Loucy (cell line): ENCODE measurements around the gene VWF.

Experiments
- H2AFZ ChIP-seq: fragments of 200-600 bp; sonication (generic); 2 replicates; pipeline ENCODE4 v1.6.0; 2016; ENCODE audit warnings: antibody characterized with exemption, mild to moderate bottlenecking, low read length, moderate library complexity
- H3F3A ChIP-seq: fragments of 200-600 bp; 2 replicates; pipeline ENCODE4 v1.6.0; 2016; ENCODE audit warnings: antibody characterized with exemption, low read depth, mild to moderate bottlenecking
- H3K27me3 ChIP-seq: fragments of 200-600 bp; sonication (generic); 2 replicates; pipeline ENCODE4 v1.6.1; 2014; ENCODE audit warnings: low read length, mild to moderate bottlenecking; ENCODE audit not compliant: insufficient read depth, poor library complexity, severe bottlenecking
- H3K36me3 ChIP-seq: fragments of 200-600 bp; sonication (generic); 2 replicates; pipeline ENCODE4 v1.6.1; 2016; ENCODE audit warnings: low read length; ENCODE audit not compliant: insufficient read depth
- H3K4me1 ChIP-seq: fragments of 200-600 bp; sonication (generic); 2 replicates; pipeline ENCODE4 v1.5.1; 2014; ENCODE audit warnings: low read length, mild to moderate bottlenecking; ENCODE audit not compliant: insufficient read depth, poor library complexity, severe bottlenecking
- H3K4me2 ChIP-seq: fragments of 200-600 bp; sonication (generic); 2 replicates; pipeline ENCODE4 v1.6.0; 2014; ENCODE audit warnings: antibody characterized with exemption, low read length, low read depth, mild to moderate bottlenecking; ENCODE audit not compliant: poor library complexity, severe bottlenecking
- H3K4me3 ChIP-seq: fragments of 200-600 bp; sonication (generic); 2 replicates; pipeline ENCODE4 v1.5.1; 2014; ENCODE audit warnings: low read length, mild to moderate bottlenecking, mixed read lengths; ENCODE audit not compliant: poor library complexity, severe bottlenecking
- H3K79me2 ChIP-seq: fragments of 200-600 bp; sonication (generic); 2 replicates; pipeline ENCODE4 v1.6.1; 2014; ENCODE audit warnings: low read length; ENCODE audit not compliant: insufficient read depth
- H3K9ac ChIP-seq: fragments of 200-600 bp; sonication (generic); 2 replicates; pipeline ENCODE4 v1.6.0; 2014; ENCODE audit warnings: mild to moderate bottlenecking, low read depth, low read length, moderate library complexity; ENCODE audit not compliant: poor library complexity, severe bottlenecking
- H3K9me2 ChIP-seq: fragments of 200-600 bp; sonication (generic); replicated peaks from 2 replicates; pipeline ENCODE4 v1.6.1; 2016; ENCODE audit warnings: low read depth, low read length, mixed read lengths
- H3K9me3 ChIP-seq: fragments of 200-600 bp; sonication (generic); 2 replicates; pipeline ENCODE4 v1.6.1; 2014; ENCODE audit warnings: mild to moderate bottlenecking, antibody characterized with exemption, low read length, low read depth; ENCODE audit not compliant: insufficient read depth
- H4K20me1 ChIP-seq: fragments of 200-600 bp; sonication (generic); 2 replicates; pipeline ENCODE4 v1.6.0; 2014; ENCODE audit warnings: antibody characterized with exemption, low read length, mild to moderate bottlenecking; ENCODE audit not compliant: insufficient read depth, poor library complexity, severe bottlenecking
- CTCF ChIP-seq: fragments of 200-600 bp; sonication (generic); conservative IDR thresholded peaks from 2 replicates; pipeline ENCODE4 v1.5.1; 2014; ENCODE audit warnings: mild to moderate bottlenecking, antibody characterized with exemption, low read length
- EZH2phosphoT487 ChIP-seq: fragments of 200-600 bp; IDR thresholded peaks from 2 replicates; pipeline ENCODE4 v1.6.1; 2018; ENCODE audit warnings: antibody characterized with exemption, mild to moderate bottlenecking, moderate library complexity, borderline replicate concordance

The VWF gene

GRCh38 chr12:5941907-5942306, 182.6 kb downstream of the VWF start:
- H3K27me3 ChIP-seq: peaks cover 2% of the 10 kb centered on the region
- H3K4me3 ChIP-seq: no peak overlapping the region
- no peaks in the 10 kb centered on the region for H3K9me3 ChIP-seq
- no peaks in the 10 kb centered on the region for H3K9me2 ChIP-seq
- H3K79me2 ChIP-seq: no peaks in the 10 kb centered on the region
- H3K9ac ChIP-seq: no peak overlapping the region
- no peak for TF ChIP-seq EZH2phosphoT487
- TF ChIP-seq CTCF: no peak
- no peaks in the 10 kb centered on the region for H3K36me3 ChIP-seq
- no peak overlapping the region for H3K4me2 ChIP-seq
- no peaks in the 10 kb centered on the region for H3K4me1 ChIP-seq
- H3F3A ChIP-seq: no peaks in the 10 kb centered on the region
- no peaks in the 10 kb centered on the region for H4K20me1 ChIP-seq
- H2AFZ ChIP-seq: no peak overlapping the region

- H3K4me1 ChIP-seq: no peaks in the 10 kb centered on the region
- H3K9me2 ChIP-seq: no peaks in the 10 kb centered on the region
- no peaks in the 10 kb centered on the region for H3K9me3 ChIP-seq
- H2AFZ ChIP-seq: no peak overlapping the region
- H3K79me2 ChIP-seq: no peaks in the 10 kb centered on the region
- no peak overlapping the region for H3K9ac ChIP-seq
- H4K20me1 ChIP-seq: no peaks in the 10 kb centered on the region
- H3K27me3 ChIP-seq: no peaks in the 10 kb centered on the region
- H3K36me3 ChIP-seq: no peaks in the 10 kb centered on the region
- H3K4me2 ChIP-seq: no peak overlapping the region
- no peaks in the 10 kb centered on the region for H3F3A ChIP-seq
- TF ChIP-seq CTCF (no peak), EZH2phosphoT487 (no peak)
- no peak overlapping the region for H3K4me3 ChIP-seq
Observed at GRCh38 chr12:5927732-5928516, 196.5 kb downstream of the VWF start.

GRCh38 chr12:5925646-5926045, 198.8 kb downstream of the VWF start:
- Histone ChIP-seq H3K79me2 (no peaks in the 10 kb centered on the region), H3K9me2 (no peaks in the 10 kb centered on the region), H3K4me1 (no peaks in the 10 kb centered on the region), H3K4me2 (no peak overlapping the region), H3F3A (no peaks in the 10 kb centered on the region), H3K36me3 (no peaks in the 10 kb centered on the region), H3K4me3 (no peak overlapping the region), H3K9me3 (no peaks in the 10 kb centered on the region), H3K27me3 (no peaks in the 10 kb centered on the region), H4K20me1 (no peaks in the 10 kb centered on the region), H2AFZ (no peak overlapping the region), H3K9ac (no peak overlapping the region)
- no peak for TF ChIP-seq EZH2phosphoT487
- TF ChIP-seq CTCF: no peak
